GM12878 (cell line): Measurements from ENCODE around the gene SMPDL3A. TPM values are rescaled to one million over a fixed set of nuclear protein-coding genes. Genes with fewer than 3 reads are reported as not detected.

Experiments
- ATAC-seq: fragments of 200-7000 bp; cut with Tn5 transposase; 3 replicates; pipeline ENCODE4 v1.9.1; 2020; ENCODE audit warnings: mild to moderate bottlenecking, moderate library complexity
- BruUV-seq: library from RNA; stranded (reverse); fragments of 400-500 nt; replicated peaks from 2 replicates; lab custom pipeline; 2021; lab: Mats Ljungman, UMichigan
- CTCF ChIA-PET: fragments of 300-600 bp; sonication (Branson Sonifier 250); formaldehyde crosslinking; extraction: SDS; loops from one replicate; lab custom pipeline; 2021; ENCODE audit warnings: inconsistent platforms; lab: Yijun Ruan, JAX
- POLR2A ChIA-PET: fragments of 350-600 bp; formaldehyde crosslinking; extraction: SDS; loops from one replicate; lab custom pipeline; 2021; ENCODE audit warnings: inconsistent platforms; lab: Charles Lee
- RAD21 ChIA-PET: fragments of 300-600 bp; sonication (Branson Sonifier 250); formaldehyde crosslinking; loops from one replicate; lab custom pipeline; 2023; ENCODE audit warnings: antibody characterized with exemption; ENCODE audit not compliant: unreplicated experiment; lab: Charles Lee
- SMC1A ChIA-PET: fragments of 300-600 bp; sonication (Branson Sonifier 250); formaldehyde crosslinking; loops from one replicate; lab custom pipeline; 2023; ENCODE audit not compliant: unreplicated experiment, uncharacterized antibody; lab: Charles Lee
- DNase-seq: peaks from one replicate; pipeline ENCODE4 v3.0.0-alpha.2; 2011; ENCODE audit warnings: low read depth, low spot score
- FAIRE-seq: peaks from 3 replicates; lab custom pipeline; 2011; peaks lifted over from hg19 to GRCh38; lab: Jason Lieb, UNC
- H2AFZ ChIP-seq: 2 replicates; pipeline ENCODE4 v1.6.0; 2011; ENCODE audit warnings: low read depth, low read length, control low read depth; ENCODE audit not compliant: control insufficient read depth
- H3K27ac ChIP-seq: 2 replicates; pipeline ENCODE4 v1.5.1; 2011; ENCODE audit warnings: control low read depth; ENCODE audit not compliant: control insufficient read depth, insufficient read depth
- H3K27me3 ChIP-seq, 2 experiments: replicated peaks in 1 of 2; 2 replicates each; pipeline versions ENCODE4 v1.6.0 to v1.6.1; 2011; ENCODE audit warnings: low read length in 1 of 2; ENCODE audit not compliant: control insufficient read depth in 2 of 2, insufficient read depth in 2 of 2
- H3K36me3 ChIP-seq, 2 experiments: 2 replicates each; pipeline ENCODE4 v1.5.1; 2011; ENCODE audit warnings: low read length in 1 of 2; ENCODE audit not compliant: control insufficient read depth in 2 of 2, insufficient read depth in 2 of 2
- H3K4me1 ChIP-seq: 2 replicates; pipeline ENCODE4 v1.6.1; 2011; ENCODE audit warnings: mild to moderate bottlenecking, low read length, moderate library complexity, mixed read lengths; ENCODE audit not compliant: control insufficient read depth, insufficient read depth
- H3K4me2 ChIP-seq: 2 replicates; pipeline ENCODE4 v1.6.0; 2011; ENCODE audit warnings: control low read depth; ENCODE audit not compliant: control insufficient read depth, insufficient read depth
- H3K4me3 ChIP-seq: fragments of 200-600 bp; sonication (generic); 2 replicates; pipeline ENCODE4 v1.5.1; 2016
- H3K79me2 ChIP-seq: 2 replicates; pipeline ENCODE4 v1.6.0; 2011; ENCODE audit warnings: low read length; ENCODE audit not compliant: control insufficient read depth, insufficient read depth
- H3K9ac ChIP-seq: 2 replicates; pipeline ENCODE4 v1.8.0; 2011; ENCODE audit warnings: low read length, control low read depth, mixed read lengths; ENCODE audit not compliant: control insufficient read depth, insufficient read depth
- H3K9me3 ChIP-seq: replicated peaks from 3 replicates; pipeline ENCODE4 v1.5.1; 2011; ENCODE audit warnings: mild to moderate bottlenecking, low read length; ENCODE audit not compliant: control insufficient read depth, insufficient read depth
- H4K20me1 ChIP-seq: 2 replicates; pipeline ENCODE4 v1.6.0; 2011; ENCODE audit not compliant: control insufficient read depth, insufficient read depth
- ASH2L ChIP-seq: fragments of 300-600, 200-600 bp; sonication (generic); IDR thresholded peaks from 2 replicates; pipeline ENCODE4 v1.6.1; 2017; ENCODE audit warnings: low read depth, mild to moderate bottlenecking, borderline replicate concordance
- FOXK2 ChIP-seq: fragments of 450-650 bp; IDR thresholded peaks from 2 replicates; pipeline ENCODE4 v1.6.1; 2017; ENCODE audit warnings: mild to moderate bottlenecking, moderate library complexity
- NR2C2 ChIP-seq: IDR thresholded peaks from 2 replicates; pipeline ENCODE4 v1.6.1; 2011; ENCODE audit warnings: borderline replicate concordance, low read depth; ENCODE audit not compliant: control insufficient read depth, insufficient read length
- POU2F2 ChIP-seq: IDR thresholded peaks from 3 replicates; pipeline ENCODE4 v1.6.1; 2011; ENCODE audit warnings: low read depth, mild to moderate bottlenecking, low read length, borderline replicate concordance
- RAD21 ChIP-seq: IDR thresholded peaks from 2 replicates; pipeline ENCODE4 v1.6.1; 2011; ENCODE audit warnings: mild to moderate bottlenecking, low read depth, low read length, moderate library complexity; ENCODE audit not compliant: insufficient read depth
- SMAD1 ChIP-seq: fragments of 450-650 bp; IDR thresholded peaks from 2 replicates; pipeline ENCODE4 v1.6.1; 2018; ENCODE audit warnings: mild to moderate bottlenecking, low read depth; ENCODE audit not compliant: partially characterized antibody
- SMAD5 ChIP-seq: IDR thresholded peaks from 2 replicates; pipeline ENCODE4 v1.6.1; 2016; ENCODE audit warnings: antibody characterized with exemption, low read depth
- SMARCA5 ChIP-seq: fragments of 450-650 bp; IDR thresholded peaks from 2 replicates; pipeline ENCODE4 v1.6.1; 2017; ENCODE audit warnings: mild to moderate bottlenecking
- SMC3 ChIP-seq: IDR thresholded peaks from 2 replicates; pipeline ENCODE4 v1.6.1; 2011; ENCODE audit warnings: low read length, improper control_type of control experiment, borderline replicate concordance
- SPI1 ChIP-seq: IDR thresholded peaks from 2 replicates; pipeline ENCODE4 v1.6.1; 2011; ENCODE audit warnings: low read depth, mild to moderate bottlenecking, low read length, moderate library complexity, borderline replicate concordance; ENCODE audit not compliant: insufficient read depth
- SREBF1 ChIP-seq: IDR thresholded peaks from 2 replicates; pipeline ENCODE4 v1.6.1; 2012; ENCODE audit warnings: mild to moderate bottlenecking, low read length
- SREBF2 ChIP-seq: IDR thresholded peaks from 2 replicates; pipeline ENCODE4 v1.6.1; 2012; ENCODE audit warnings: mild to moderate bottlenecking, low read length
- WGBS: methylation state at CpG from one replicate; pipeline ENCODE4 v1.1.6; 2016; ENCODE audit warnings: low lambda C conversion rate; ENCODE audit not compliant: insufficient replicate concordance, insufficient coverage; ENCODE audit errors: missing lambda C conversion rate; 5-methylcytosine and 5-hydroxymethylcytosine counted together
- in situ Hi-C: fragments of 300-500 bp; cut with MboI; formaldehyde crosslinking; loops from 9 replicates; pipeline ENCODE4 v1.14.3; 2018; ENCODE audit warnings: mixed read lengths
- intact Hi-C: fragments of 100-400 bp; cut with micrococcal nuclease; formaldehyde crosslinking; loops from one replicate; pipeline ENCODE4 v1.14.2; 2022; ENCODE audit not compliant: unreplicated experiment
- polyA plus RNA-seq, 11 experiments: library from polyadenylated mRNA; depleted of rRNA in 4 of 11; unstranded in 6 of 11; stranded (reverse) in 5 of 11; fragments of >200 nt; fragmentation: Nextera tagmentation in 4 of 11; fragmentation: Illumina TruSeq in 1 of 11; extraction: Ambion mirVana in 4 of 11; extraction: Trizol in 1 of 11; gene quantifications; 1 replicate in 1 of 11; 2 replicates in 10 of 11; pipeline versions ENCODE4 v1.2.1 to v1.2.3, GENCODE V29; 2011 to 2016; ENCODE audit warnings: inconsistent platforms in 2 of 11, missing spikeins in 2 of 11, low read depth in 1 of 11
- total RNA-seq, 4 experiments: library from RNA; depleted of rRNA in 3 of 4; stranded (reverse); fragments of >200 nt in 3 of 4; fragmentation: Illumina TruSeq in 1 of 4; extraction: Trizol in 1 of 4; gene quantifications; 2 replicates each; pipeline versions ENCODE4 v1.2.1 to v1.2.3, GENCODE V29; 2013 to 2021
- TF ChIP-seq, protein P1 (sequence below), 3 experiments: IDR thresholded peaks in 2 of 3; conservative IDR thresholded peaks in 1 of 3; 2 replicates each; pipeline ENCODE4 v1.5.1; 2011; ENCODE audit warnings: low read depth in 3 of 3, low read length in 3 of 3, mild to moderate bottlenecking in 3 of 3, control low read depth in 2 of 3, moderate library complexity in 2 of 3, inconsistent platforms in 1 of 3, mixed read lengths in 1 of 3; ENCODE audit not compliant: control insufficient read depth in 2 of 3, insufficient read depth in 1 of 3; ENCODE audit errors: extremely low read depth in 1 of 3
- TF ChIP-seq, protein P2 (sequence below): IDR thresholded peaks from 2 replicates; pipeline ENCODE4 v1.6.1; 2012; ENCODE audit warnings: mild to moderate bottlenecking, low read depth, low read length
- TF ChIP-seq, protein P3 (sequence below): fragments of 450-650 bp; IDR thresholded peaks from 2 replicates; pipeline ENCODE4 v1.6.1; 2017; ENCODE audit warnings: borderline replicate concordance

SMPDL3A gene
- total and polyA plus RNA-seq, 10 of the 15 experiments (the other 5 are each of a cell fraction or from before 2014, with no cell fraction given) = 0.05 to 0.91 (median 0.09) TPM; not detected in 3

DNA sequence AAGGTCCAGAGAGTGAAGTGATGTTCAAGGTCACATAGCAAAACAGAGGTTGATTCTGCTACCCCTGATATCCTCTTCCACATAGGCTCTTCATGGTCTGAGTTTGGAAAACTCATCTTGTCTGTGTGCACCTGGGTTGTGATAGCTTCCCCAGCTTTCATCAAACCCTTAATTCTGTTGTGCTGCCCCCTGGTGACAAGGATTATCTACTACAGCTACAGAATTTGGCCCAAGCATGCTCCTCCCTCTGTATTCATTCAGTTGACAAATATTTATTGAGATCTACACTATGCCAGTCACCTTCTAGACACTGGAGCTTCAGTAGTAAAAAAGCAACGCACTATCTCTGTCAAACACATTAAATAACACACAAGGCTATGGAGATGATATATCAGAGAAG is 50.4 kb downstream of the SMPDL3A start:
- no peak overlapping the region for H3K9ac ChIP-seq
- no peak for TF ChIP-seq SREBF2
- TF ChIP-seq, protein P1, sequence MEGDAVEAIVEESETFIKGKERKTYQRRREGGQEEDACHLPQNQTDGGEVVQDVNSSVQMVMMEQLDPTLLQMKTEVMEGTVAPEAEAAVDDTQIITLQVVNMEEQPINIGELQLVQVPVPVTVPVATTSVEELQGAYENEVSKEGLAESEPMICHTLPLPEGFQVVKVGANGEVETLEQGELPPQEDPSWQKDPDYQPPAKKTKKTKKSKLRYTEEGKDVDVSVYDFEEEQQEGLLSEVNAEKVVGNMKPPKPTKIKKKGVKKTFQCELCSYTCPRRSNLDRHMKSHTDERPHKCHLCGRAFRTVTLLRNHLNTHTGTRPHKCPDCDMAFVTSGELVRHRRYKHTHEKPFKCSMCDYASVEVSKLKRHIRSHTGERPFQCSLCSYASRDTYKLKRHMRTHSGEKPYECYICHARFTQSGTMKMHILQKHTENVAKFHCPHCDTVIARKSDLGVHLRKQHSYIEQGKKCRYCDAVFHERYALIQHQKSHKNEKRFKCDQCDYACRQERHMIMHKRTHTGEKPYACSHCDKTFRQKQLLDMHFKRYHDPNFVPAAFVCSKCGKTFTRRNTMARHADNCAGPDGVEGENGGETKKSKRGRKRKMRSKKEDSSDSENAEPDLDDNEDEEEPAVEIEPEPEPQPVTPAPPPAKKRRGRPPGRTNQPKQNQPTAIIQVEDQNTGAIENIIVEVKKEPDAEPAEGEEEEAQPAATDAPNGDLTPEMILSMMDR (IDR thresholded peaks at IDR 0.05 in 2 of 3, conservative IDR thresholded peaks at IDR 0.05 in 1 of 3; ENCODE audit: control insufficient read depth in 2 of 3, extremely low read depth in 1 of 3, insufficient read depth in 1 of 3, low read depth in 3 of 3, low read length in 3 of 3) = peak; percentile 59 to 68 (median 64); a peak in 5 of 6 replicates
- TF ChIP-seq, protein P2, sequence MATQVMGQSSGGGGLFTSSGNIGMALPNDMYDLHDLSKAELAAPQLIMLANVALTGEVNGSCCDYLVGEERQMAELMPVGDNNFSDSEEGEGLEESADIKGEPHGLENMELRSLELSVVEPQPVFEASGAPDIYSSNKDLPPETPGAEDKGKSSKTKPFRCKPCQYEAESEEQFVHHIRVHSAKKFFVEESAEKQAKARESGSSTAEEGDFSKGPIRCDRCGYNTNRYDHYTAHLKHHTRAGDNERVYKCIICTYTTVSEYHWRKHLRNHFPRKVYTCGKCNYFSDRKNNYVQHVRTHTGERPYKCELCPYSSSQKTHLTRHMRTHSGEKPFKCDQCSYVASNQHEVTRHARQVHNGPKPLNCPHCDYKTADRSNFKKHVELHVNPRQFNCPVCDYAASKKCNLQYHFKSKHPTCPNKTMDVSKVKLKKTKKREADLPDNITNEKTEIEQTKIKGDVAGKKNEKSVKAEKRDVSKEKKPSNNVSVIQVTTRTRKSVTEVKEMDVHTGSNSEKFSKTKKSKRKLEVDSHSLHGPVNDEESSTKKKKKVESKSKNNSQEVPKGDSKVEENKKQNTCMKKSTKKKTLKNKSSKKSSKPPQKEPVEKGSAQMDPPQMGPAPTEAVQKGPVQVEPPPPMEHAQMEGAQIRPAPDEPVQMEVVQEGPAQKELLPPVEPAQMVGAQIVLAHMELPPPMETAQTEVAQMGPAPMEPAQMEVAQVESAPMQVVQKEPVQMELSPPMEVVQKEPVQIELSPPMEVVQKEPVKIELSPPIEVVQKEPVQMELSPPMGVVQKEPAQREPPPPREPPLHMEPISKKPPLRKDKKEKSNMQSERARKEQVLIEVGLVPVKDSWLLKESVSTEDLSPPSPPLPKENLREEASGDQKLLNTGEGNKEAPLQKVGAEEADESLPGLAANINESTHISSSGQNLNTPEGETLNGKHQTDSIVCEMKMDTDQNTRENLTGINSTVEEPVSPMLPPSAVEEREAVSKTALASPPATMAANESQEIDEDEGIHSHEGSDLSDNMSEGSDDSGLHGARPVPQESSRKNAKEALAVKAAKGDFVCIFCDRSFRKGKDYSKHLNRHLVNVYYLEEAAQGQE = no peak
- TF ChIP-seq SMARCA5 = no peak
- no peak for TF ChIP-seq SREBF1
- peak; percentile 85 for TF ChIP-seq SMC3
- TF ChIP-seq SPI1 = no peak
- no peak for TF ChIP-seq POU2F2
- TF ChIP-seq RAD21 = peak; percentile 58
- no peak for TF ChIP-seq SMAD5
- no peak for TF ChIP-seq NR2C2
- TF ChIP-seq ASH2L = no peak
- TF ChIP-seq, protein P3, sequence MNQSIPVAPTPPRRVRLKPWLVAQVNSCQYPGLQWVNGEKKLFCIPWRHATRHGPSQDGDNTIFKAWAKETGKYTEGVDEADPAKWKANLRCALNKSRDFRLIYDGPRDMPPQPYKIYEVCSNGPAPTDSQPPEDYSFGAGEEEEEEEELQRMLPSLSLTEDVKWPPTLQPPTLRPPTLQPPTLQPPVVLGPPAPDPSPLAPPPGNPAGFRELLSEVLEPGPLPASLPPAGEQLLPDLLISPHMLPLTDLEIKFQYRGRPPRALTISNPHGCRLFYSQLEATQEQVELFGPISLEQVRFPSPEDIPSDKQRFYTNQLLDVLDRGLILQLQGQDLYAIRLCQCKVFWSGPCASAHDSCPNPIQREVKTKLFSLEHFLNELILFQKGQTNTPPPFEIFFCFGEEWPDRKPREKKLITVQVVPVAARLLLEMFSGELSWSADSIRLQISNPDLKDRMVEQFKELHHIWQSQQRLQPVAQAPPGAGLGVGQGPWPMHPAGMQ = no peak
- TF ChIP-seq SMAD1 = no peak
- no peak for TF ChIP-seq FOXK2

More for the DNA sequence above, 50.4 kb downstream of the SMPDL3A start:
- H3K4me1 ChIP-seq = no peaks in the 10 kb centered on the region
- in situ Hi-C loops (loop anchor here (5.0 kb wide), 1 partner anchor 92 kb away; no protein-coding TSS in a partner anchor), intact Hi-C loops (loop anchor here (1.0 kb wide), 2 partner anchors 95 to 109 kb away; no protein-coding TSS in a partner anchor)
- H3K4me3 ChIP-seq = no peak overlapping the region
- no peaks in the 10 kb centered on the region for H4K20me1 ChIP-seq
- ChIA-PET SMC1A (interaction anchor here (0.6 to 2.7 kb wide), 36 partner anchors 13 to 527 kb away, joined by 3 to 237 read pairs (median 7); partner anchors contain the start of genes SERINC1 and SMPDL3A), RAD21 (interaction anchor here (0.7 to 2.7 kb wide), 27 partner anchors 18 to 351 kb away, joined by 3 to 184 read pairs (median 6); partner anchors contain the start of genes PKIB and SMPDL3A), CTCF (interaction anchor here (0.6 to 2.7 kb wide), 56 partner anchors 9 to 1802 kb away, joined by 3 to 640 read pairs (median 5); partner anchors contain the start of genes FABP7, PKIB and SMPDL3A), POLR2A (interaction anchor here (0.6 to 1.4 kb wide), 6 partner anchors 41 to 111 kb away, joined by 3 read pairs; no protein-coding TSS in a partner anchor)
- ATAC-seq (peak; percentile 93), DNase-seq (no peak), FAIRE-seq (peak; percentile 93)
- WGBS = 0% methylated on average over 1 of the region's 1 CpG
- peaks cover 0 to 3% of the 10 kb centered on the region in 2 experiments; a peak in 1 of 4 replicates for H3K27me3 ChIP-seq
- no peaks in the 10 kb centered on the region for H3K79me2 ChIP-seq
- no peaks in the 10 kb centered on the region for H3K36me3 ChIP-seq
- no peak overlapping the region for H3K4me2 ChIP-seq
- no peak overlapping the region for H3K27ac ChIP-seq
- no TSS peak for BruUV-seq
- no peak overlapping the region for H2AFZ ChIP-seq
- no peaks in the 10 kb centered on the region for H3K9me3 ChIP-seq
